Raji (cell line): ENCODE data around the gene OR52I1.

ENCODE experiments used
- POLR2A ChIP-seq: IDR thresholded peaks from 2 replicates; pipeline ENCODE4 v1.6.1; 2011; ENCODE audit warnings: low read depth, low read length, control low read depth; ENCODE audit not compliant: insufficient read depth

Gene OR52I1

GRCh38 chr11:4642043-4642442, 48.2 kb downstream of the OR52I1 start:
- TF ChIP-seq POLR2A = no peak

- no peak for TF ChIP-seq POLR2A
Observed at GRCh38 chr11:4643076-4643475, 49.2 kb downstream of the OR52I1 start.

DNA sequence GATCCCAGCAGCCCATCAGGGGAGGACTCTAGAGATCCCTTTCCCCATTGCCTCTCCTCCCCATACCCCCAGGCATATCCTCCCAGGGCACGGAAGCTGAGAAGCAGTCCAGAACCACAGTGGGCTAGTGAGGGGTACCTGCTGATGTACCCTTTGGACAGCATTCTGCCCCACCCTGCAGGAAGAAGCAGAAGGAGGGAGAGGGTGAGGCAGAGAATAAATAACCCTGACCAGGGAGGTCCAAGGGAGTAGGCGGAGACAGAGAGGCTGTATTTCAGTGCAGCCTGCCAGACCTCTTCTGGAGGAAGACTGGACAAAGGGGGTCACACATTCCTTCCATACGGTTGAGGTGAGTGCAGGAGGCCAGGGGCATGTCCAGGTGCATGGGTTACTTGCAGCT, 49.8 kb downstream of the OR52I1 start, which contains the start of gene OR51E1:
TSS of gene OR51E1 (plus strand) at position 301 of the 400 bp plus-strand sequence. CDS start 8,545 bp downstream, outside the sequence.
- TF ChIP-seq POLR2A = no peak

- TF ChIP-seq POLR2A = no peak
Observed at GRCh38 chr11:4644233-4644632, 50.4 kb downstream of the OR52I1 start.
